ENCODE data around the gene P4HTM.
A peak's percentile ranks its signal among the peaks of the same experiment; 100 is the strongest.
"Not testable (repeated sequence)": the region's sequence is repeated elsewhere in the genome, so short reads cannot be mapped to it uniquely, and the experiment has no call there.

Gene P4HTM

DNA sequence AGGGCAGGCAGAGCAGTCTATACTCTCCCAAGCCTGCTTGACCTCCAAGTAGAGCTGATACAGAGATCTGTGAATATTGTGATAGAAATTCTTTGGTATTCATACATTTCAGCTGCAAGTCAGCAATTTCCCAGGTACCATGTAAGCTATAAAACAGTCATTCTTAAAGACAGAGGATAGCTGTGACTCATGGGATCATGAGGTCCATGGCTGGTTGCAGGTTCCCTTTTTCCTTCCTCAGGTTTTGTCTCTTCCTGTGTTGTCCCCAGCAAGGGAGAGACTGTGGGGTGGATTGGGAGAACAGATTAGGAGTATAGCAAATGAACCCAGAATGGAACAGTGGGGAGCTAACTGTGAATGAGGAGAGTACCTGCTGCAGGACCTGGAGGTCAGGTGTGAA lies 5.4 kb upstream of the P4HTM start:
- no peak for DNase-seq

DNA sequence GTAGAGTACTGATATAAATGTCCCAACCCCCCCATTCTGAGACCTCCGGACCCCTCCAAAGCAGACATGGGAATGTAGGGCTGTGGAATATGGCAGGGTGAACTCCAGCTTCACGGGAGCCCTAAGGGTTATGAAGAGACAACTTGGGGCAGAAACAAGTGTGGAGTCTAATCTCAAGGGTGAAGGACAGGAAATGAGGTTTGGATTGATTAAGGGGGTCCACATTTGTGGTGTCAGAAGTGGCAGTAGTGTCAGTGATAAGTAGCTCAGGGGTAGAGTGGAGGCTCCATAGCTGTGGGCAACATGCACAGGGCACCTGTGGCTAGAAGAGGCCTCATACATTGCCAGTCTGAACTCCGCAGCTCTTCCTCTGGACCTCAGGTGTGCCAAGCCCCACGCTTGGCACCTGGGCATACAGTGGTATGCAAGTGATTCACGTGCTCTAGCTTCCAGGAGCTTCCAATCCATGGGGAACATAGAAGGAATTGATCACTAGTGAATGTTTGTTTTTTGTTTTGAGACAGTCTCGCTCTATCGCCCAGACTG lies 4.1 kb upstream of the P4HTM start:
- DNase-seq, result no peak

DNA sequence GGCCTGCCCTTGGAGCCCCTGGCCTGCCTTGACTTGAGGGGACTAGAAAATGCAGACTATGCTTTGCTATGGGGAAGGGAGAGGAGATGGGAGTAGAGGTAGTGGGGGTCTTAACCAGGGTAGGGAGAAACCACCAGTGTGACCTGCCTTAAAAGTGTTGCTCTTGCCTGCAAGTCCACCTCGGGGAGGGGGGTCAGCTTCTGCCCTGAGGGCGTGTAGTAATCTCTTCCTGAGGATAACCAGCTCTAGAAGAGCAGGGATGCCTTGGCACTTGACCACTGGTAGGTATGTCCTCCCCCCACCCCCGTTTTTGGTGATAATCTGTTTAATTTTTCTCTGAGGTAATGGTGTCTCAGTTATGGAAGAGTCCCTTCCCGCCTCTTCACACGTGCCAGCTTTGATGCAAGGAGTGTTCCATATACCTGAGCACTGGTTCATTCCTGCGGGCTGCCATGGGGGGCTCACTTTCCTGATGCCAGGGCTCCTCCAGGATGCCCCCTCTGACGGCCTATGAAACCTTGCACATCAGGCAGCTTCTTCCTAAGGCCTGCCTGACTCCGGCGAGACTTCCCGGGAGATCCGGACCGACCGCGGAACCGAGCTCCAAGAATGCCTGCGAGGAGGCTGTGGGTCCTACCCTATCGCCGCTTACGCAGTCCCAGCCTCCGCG lies 780 bp upstream of the P4HTM start:
- DNase-seq, result peak; percentile 34

GRCh38 chr3:48990636-48991469 lies 812 bp downstream of the P4HTM start:
- DNase-seq, result no peak

- no peak for DNase-seq
These were observed 2.0 kb downstream of the P4HTM start for GRCh38 chr3:48991851-48992545.

GRCh38 chr3:48993834-48994233 lies 3.8 kb downstream of the P4HTM start:
- no peak for DNase-seq

DNA sequence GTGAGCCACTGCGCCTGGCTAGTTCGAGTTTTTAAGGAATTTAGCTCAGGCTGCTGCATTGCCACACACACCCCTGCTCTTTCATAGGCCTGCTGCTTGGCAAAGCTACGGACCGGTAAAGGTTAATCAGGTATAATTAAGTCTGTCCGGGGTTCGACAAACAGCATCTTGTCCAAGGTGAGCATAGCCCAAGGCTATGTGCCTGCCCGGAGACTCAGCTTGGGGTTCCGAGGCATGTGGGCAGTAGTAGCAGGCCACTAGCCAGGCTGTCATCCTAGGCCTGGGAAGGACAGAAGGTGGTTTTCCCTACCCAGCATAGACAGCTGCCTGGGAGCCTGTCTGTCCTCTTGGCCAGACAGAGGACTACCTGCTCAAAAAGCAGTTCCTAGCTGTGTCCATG lies 6.6 kb downstream of the P4HTM start:
- DNase-seq, result no peak

- DNase-seq, result no peak
These were observed 7.1 kb downstream of the P4HTM start for GRCh38 chr3:48997102-48997635.

- DNase-seq, result no peak
These were observed 7.9 kb downstream of the P4HTM start for GRCh38 chr3:48997714-48998637.

DNA sequence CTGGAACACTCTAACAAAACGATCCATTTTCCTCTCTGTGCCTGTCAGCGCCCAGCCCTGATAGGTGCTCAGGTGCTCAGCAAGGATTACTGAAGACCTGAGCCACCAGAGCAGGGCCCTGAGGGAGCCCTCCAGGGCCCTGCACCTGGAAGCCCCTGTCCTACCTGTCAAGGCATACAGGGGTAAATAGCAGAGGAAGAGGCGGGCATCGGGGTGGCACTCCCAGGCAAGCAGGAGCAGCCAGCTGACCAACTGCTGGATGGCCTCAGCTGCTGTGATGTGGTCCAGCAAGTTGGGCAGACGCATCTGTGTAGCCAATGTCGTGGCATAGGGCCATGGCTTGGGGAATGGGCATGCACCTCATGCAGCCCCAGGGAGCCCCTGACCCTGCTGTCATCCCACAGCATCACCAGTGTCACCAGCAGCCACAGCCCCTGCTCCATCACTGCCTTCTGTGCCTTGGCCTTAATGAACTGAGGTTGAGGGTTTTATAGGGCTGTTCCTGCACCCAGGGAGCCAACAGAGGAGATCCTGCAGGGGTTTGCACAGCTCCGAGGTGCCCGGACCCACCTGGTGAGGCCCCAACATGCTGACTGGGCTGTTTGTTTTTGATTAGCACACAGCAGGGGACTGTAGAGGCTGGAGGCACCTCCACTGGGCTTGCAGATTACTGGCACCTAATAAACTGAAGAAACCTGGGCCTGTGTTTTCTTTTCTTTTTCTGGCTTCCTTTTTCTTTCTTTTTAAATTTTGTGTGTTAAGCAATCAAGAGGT lies 9.2 kb downstream of the P4HTM start:
- no peak for DNase-seq

DNA sequence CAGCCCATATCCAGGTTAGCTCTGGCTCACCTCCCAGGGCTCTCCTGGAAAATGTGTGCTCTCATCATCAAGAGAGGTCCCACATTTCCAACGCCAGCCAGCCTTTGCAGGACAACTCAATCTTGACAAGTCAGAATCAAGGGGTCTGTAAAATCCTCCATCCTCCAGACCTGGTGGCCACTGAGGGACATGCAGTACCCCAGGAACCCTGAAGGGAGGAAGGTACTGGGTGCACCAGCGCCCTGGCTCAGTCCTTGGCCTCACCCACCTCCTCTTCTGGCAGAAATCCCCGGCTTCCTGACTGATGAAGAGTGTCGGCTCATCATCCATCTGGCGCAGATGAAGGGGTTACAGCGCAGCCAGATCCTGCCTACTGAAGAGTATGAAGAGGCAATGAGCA lies 11.1 kb downstream of the P4HTM start:
- DNase-seq, result no peak

- DNase-seq, result no peak
These were observed 14.6 kb downstream of the P4HTM start for GRCh38 chr3:49004352-49005302.

- no peak for DNase-seq
These were observed 15.3 kb downstream of the P4HTM start for GRCh38 chr3:49005303-49005680.

DNA sequence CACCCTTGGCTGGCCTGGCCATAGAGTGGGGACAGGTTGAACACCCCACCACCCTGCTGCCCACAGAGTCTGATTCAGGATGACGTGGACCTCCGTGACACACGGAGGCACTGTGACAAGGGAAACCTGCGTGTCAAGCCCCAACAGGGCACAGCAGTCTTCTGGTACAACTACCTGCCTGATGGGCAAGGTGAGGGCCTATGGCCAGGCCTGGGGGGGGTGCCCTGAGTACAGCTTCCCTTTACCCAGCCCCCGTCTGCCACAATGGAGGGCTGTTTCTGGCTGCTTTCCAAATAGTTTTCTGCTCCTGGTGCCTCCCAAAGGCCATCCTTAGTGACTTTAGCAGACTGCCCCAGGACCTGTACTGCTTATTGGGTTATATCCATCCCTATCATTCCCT lies 16.0 kb downstream of the P4HTM start:
- no peak for DNase-seq

GRCh38 chr3:49006408-49007067 lies 16.5 kb downstream of the P4HTM start:
- no peak for DNase-seq

DNA sequence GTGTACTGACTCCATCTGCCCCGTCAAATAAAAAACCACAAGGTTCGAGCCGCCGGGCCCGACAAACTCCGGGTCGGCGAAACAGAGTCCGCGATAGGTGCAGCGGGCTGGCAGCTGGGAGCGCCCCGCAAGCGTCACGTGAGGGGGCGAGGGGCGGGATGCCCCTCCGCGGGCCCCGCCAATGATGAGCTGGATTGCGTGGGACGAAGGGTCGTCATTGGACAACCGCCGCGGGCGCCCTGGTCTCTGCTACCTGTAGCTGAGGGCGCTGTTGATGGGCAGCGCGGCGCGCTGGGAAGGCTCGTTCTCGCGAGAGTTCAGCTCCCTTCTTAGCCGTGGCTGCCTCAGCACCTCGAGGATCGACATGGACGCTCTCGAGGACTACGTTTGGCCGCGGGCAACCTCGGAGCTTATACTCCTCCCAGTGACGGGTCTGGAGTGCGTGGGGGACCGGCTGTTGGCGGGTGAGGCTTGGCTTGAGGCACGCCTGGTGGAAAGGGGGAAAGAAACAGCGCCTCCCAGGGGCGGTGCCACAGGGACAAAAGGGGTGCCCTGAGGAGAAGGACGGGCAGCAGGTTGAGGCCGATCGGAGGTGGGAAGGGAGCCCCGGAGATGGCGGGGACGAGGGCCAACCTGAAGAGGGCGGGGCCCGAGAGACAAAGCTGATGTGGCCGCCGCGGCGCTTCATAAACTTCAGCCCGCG lies 17.2 kb downstream of the P4HTM start, which contains the start of gene WDR6:
TSS of gene WDR6 (plus strand) at position 324 of the 703 bp plus-strand sequence. CDS start at position 365, 41 bp downstream.
- peak; percentile 81 for DNase-seq

DNA sequence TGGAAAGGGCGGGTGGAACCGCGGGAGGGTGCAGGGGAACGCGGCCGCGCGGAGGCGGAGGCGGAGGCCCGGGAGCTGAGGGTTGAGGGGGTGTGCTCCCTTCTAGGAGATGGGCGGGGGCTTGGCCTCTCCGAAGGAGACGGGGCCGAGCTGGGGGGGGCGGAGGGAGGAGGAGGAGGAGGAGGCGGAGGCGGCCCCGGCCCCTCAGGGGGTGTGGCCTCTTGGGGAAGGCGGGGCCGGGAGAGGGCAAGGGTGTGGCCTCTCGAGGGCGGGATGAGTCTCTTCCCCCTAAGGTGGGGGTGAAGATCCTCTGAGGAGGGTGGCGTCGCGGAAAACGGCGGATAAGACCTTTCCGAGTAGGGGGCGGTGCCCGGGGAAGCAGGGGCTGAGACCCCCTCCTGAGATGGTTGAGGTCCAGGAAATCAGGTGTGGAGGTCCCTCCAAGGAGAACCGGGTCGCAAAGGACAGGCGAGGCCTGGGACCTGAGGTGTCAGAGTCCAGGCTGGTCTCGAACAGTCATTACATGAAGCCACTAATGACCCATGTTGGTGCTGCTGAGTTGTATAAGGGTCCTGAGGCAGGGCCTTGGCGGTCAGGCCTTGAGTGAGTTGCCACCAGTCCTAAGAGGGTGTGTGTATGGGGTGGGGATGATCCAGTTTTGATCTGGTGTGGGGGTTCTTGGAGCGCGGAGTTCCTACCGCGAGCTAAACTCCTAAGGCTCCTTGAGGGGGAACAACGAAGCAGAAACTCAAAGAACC lies 17.9 kb downstream of the P4HTM start:
- DNase-seq, result peak; percentile 34

DNA sequence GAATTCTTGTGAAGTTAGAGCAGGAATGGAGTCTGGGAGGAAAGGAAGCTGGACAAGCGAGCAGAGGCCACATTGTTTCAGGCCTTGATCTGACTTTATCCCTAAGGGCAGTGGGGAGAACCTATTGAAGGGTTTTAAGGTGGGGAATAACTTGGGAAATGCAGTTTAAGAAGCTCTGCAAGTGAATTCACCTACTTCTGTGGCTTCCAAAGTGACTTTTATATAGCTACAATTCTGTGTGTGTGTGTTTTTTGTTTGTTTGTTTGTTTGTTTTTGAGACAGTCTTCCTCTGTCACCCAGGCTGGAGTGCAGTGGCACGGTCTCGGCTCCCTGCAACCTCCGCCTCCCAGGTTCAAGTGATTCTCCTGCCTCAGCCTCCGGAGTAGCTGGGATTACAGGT lies 18.6 kb downstream of the P4HTM start:
- DNase-seq, result not testable (repeated sequence)
